SK-N-SH (cell line): Measurements from ENCODE around the gene TRMT1.

Experiments used
- CTCF ChIP-seq: fragments of 200-600 bp; sonication (generic); IDR thresholded peaks from 2 replicates; pipeline ENCODE4 v1.6.1; 2017; ENCODE audit warnings: antibody characterized with exemption, mild to moderate bottlenecking, moderate library complexity
- GABPA ChIP-seq: IDR thresholded peaks from 2 replicates; pipeline ENCODE4 v1.4.0; 2012; ENCODE audit warnings: low read depth, mild to moderate bottlenecking
- GATA2 ChIP-seq: sonication (generic); formaldehyde crosslinking; IDR thresholded peaks from 2 replicates; pipeline ENCODE4 v1.5.0; 2020; ENCODE audit warnings: mild to moderate bottlenecking, missing genetic modification reagents
- RAD21 ChIP-seq: IDR thresholded peaks from 2 replicates; pipeline ENCODE4 v1.6.1; 2012; ENCODE audit warnings: mild to moderate bottlenecking, low read length
- SMC3 ChIP-seq: IDR thresholded peaks from 2 replicates; pipeline ENCODE4 v1.6.1; 2012; ENCODE audit warnings: low read depth, low read length, improper control_type of control experiment
- TAF1 ChIP-seq: IDR thresholded peaks from 2 replicates; pipeline ENCODE4 v1.6.1; 2012; ENCODE audit warnings: low read depth, mild to moderate bottlenecking, low read length, moderate library complexity, borderline replicate concordance
- TEAD4 ChIP-seq: IDR thresholded peaks from 2 replicates; pipeline ENCODE4 v1.4.0; 2012; ENCODE audit warnings: mild to moderate bottlenecking, borderline replicate concordance; ENCODE audit not compliant: insufficient read depth
- YY1 ChIP-seq: IDR thresholded peaks from 2 replicates; pipeline ENCODE4 v1.4.0; 2012; ENCODE audit warnings: low read depth, mild to moderate bottlenecking
- ZBTB33 ChIP-seq: IDR thresholded peaks from 2 replicates; pipeline ENCODE4 v1.4.0; 2012; ENCODE audit warnings: low read depth, borderline replicate concordance
- TF ChIP-seq, protein P1 (sequence below): fragments of 150-350 bp; IDR thresholded peaks from 2 replicates; pipeline ENCODE4 v1.6.1; 2017; ENCODE audit warnings: antibody characterized with exemption, low read length, low read depth, borderline replicate concordance
- TF ChIP-seq, protein P2 (sequence below): IDR thresholded peaks from 2 replicates; pipeline ENCODE4 v1.6.1; 2012; ENCODE audit warnings: mild to moderate bottlenecking, low read depth, low read length, moderate library complexity

GRCh38 chr19:13099073-13099999 lies 17.2 kb downstream of the TRMT1 start:
- TF ChIP-seq CTCF (no peak), ZBTB33 (no peak), SMC3 (no peak), RAD21 (no peak), GABPA (no peak), TEAD4 (no peak), YY1 (no peak), GATA2 (no peak), TAF1 (no peak)
- TF ChIP-seq, protein P1, sequence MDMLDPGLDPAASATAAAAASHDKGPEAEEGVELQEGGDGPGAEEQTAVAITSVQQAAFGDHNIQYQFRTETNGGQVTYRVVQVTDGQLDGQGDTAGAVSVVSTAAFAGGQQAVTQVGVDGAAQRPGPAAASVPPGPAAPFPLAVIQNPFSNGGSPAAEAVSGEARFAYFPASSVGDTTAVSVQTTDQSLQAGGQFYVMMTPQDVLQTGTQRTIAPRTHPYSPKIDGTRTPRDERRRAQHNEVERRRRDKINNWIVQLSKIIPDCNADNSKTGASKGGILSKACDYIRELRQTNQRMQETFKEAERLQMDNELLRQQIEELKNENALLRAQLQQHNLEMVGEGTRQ: no peak
- TF ChIP-seq, protein P2, sequence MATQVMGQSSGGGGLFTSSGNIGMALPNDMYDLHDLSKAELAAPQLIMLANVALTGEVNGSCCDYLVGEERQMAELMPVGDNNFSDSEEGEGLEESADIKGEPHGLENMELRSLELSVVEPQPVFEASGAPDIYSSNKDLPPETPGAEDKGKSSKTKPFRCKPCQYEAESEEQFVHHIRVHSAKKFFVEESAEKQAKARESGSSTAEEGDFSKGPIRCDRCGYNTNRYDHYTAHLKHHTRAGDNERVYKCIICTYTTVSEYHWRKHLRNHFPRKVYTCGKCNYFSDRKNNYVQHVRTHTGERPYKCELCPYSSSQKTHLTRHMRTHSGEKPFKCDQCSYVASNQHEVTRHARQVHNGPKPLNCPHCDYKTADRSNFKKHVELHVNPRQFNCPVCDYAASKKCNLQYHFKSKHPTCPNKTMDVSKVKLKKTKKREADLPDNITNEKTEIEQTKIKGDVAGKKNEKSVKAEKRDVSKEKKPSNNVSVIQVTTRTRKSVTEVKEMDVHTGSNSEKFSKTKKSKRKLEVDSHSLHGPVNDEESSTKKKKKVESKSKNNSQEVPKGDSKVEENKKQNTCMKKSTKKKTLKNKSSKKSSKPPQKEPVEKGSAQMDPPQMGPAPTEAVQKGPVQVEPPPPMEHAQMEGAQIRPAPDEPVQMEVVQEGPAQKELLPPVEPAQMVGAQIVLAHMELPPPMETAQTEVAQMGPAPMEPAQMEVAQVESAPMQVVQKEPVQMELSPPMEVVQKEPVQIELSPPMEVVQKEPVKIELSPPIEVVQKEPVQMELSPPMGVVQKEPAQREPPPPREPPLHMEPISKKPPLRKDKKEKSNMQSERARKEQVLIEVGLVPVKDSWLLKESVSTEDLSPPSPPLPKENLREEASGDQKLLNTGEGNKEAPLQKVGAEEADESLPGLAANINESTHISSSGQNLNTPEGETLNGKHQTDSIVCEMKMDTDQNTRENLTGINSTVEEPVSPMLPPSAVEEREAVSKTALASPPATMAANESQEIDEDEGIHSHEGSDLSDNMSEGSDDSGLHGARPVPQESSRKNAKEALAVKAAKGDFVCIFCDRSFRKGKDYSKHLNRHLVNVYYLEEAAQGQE: no peak
